HUES48 (cell line): ENCODE results near the gene ASPG.

Experiments used
- H3K27ac ChIP-seq: one replicate; pipeline ENCODE4 v1.7.0; 2013; ENCODE audit warnings: low read depth, low read length, inconsistent platforms
- H3K27me3 ChIP-seq: 2 replicates; pipeline ENCODE4 v1.6.1; 2013; ENCODE audit warnings: mild to moderate bottlenecking, low read length; ENCODE audit not compliant: control insufficient read depth, insufficient read depth
- H3K36me3 ChIP-seq: 2 replicates; pipeline ENCODE4 v1.6.1; 2013; ENCODE audit warnings: low read length; ENCODE audit not compliant: control insufficient read depth, insufficient read depth
- H3K4me1 ChIP-seq: 2 replicates; pipeline ENCODE4 v1.6.1; 2013; ENCODE audit warnings: mild to moderate bottlenecking, low read length; ENCODE audit not compliant: control insufficient read depth, insufficient read depth
- H3K4me3 ChIP-seq: 2 replicates; pipeline ENCODE4 v1.5.1; 2013; ENCODE audit warnings: mild to moderate bottlenecking, low read depth, low read length
- H3K9ac ChIP-seq: 2 replicates; pipeline ENCODE4 v1.6.1; 2013; ENCODE audit warnings: mild to moderate bottlenecking, low read depth, low read length, moderate library complexity
- H3K9me3 ChIP-seq: 2 replicates; pipeline ENCODE4 v1.6.1; 2013; ENCODE audit warnings: low read length; ENCODE audit not compliant: control insufficient read depth, insufficient read depth

ASPG gene

GRCh38 chr14:104114421-104115130 is 29.1 kb downstream of the ASPG start:
- H3K36me3 ChIP-seq, result no peaks in the 10 kb centered on the region
- H3K27ac ChIP-seq, result no peak overlapping the region
- H3K9ac ChIP-seq, result no peak overlapping the region
- H3K4me1 ChIP-seq, result no peaks in the 10 kb centered on the region
- H3K27me3 ChIP-seq, result peaks cover 39% of the 10 kb centered on the region
- no peaks in the 10 kb centered on the region for H3K9me3 ChIP-seq
- no peak overlapping the region for H3K4me3 ChIP-seq

DNA sequence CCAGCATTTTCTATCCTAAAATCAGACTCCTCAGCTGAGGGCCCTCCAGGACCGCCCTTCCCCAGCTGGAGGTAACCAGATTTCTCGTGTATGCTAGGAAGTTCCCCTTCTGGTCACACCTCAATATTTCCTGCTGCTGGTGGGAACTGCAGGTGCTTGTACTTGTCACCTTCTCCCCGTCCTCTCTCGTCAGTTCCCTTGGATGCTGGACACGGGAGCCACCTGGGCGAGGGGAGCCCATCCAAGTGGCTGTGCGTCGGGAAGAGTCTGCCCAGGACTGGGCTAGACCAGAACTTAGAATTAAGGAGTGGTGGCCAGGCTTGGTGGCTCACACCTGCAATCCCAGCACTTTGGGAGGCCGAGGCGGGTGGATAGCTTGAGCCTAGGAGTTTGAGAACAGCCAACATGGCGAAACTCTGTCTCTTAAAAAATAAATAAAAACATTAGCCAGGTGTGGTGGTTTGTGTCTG is 29.7 kb downstream of the ASPG start:
- Histone ChIP-seq H3K9me3 (no peaks in the 10 kb centered on the region), H3K36me3 (no peaks in the 10 kb centered on the region), H3K4me1 (no peaks in the 10 kb centered on the region), H3K4me3 (no peak overlapping the region), H3K27ac (no peak overlapping the region), H3K9ac (no peak overlapping the region), H3K27me3 (peaks cover 39% of the 10 kb centered on the region)

- H3K9me3 ChIP-seq, result no peaks in the 10 kb centered on the region
- peaks cover 39% of the 10 kb centered on the region for H3K27me3 ChIP-seq
- H3K4me3 ChIP-seq, result no peak overlapping the region
- H3K9ac ChIP-seq, result no peak overlapping the region
- no peaks in the 10 kb centered on the region for H3K36me3 ChIP-seq
- no peaks in the 10 kb centered on the region for H3K4me1 ChIP-seq
- no peak overlapping the region for H3K27ac ChIP-seq
These were observed 30.3 kb downstream of the ASPG start for GRCh38 chr14:104115691-104116287.

- Histone ChIP-seq H3K27ac (no peak overlapping the region), H3K36me3 (no peaks in the 10 kb centered on the region), H3K4me1 (no peaks in the 10 kb centered on the region), H3K9ac (no peak overlapping the region), H3K9me3 (no peaks in the 10 kb centered on the region), H3K4me3 (peak overlapping the region; percentile 49; the same call in 1 of the 2 replicates), H3K27me3 (peaks cover 39% of the 10 kb centered on the region)
These were observed 30.8 kb downstream of the ASPG start for GRCh38 chr14:104116288-104116755.

DNA sequence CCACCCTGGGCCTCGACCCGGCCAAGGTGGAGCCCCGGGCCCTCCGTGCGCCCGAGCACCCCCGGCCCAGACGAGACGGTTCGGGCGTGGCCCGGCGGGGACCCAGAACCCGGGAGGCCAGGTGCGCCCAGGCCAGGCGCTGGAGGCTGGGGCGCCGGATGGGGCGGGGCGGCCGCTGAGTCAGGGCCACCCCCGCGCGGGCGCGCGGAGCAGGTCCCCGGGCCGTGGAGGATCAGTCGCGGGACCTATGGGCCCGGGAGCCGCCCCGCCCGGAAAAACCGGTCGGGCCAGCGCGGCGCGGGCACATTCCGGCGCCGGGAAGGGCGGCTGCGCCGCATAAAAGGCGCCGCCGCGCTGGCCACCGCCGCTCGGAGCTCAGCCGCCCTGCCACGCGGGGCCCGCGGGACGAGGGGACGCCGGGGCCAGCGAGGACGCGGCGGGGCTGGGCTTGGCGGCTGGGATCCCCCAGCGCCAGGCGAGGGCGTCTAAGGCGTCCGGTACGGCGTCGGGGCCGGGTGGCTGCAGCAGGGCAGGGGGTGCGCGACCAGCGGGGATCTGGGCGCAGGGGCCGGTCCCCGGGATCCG is 31.3 kb downstream of the ASPG start:
- Histone ChIP-seq H3K4me1 (no peaks in the 10 kb centered on the region), H3K4me3 (peak overlapping the region; percentile 49)

GRCh38 chr14:104117341-104118005 is 32.0 kb downstream of the ASPG start:
- Histone ChIP-seq H3K4me1 (no peaks in the 10 kb centered on the region; the same call in 1 of the 2 replicates), H3K27me3 (peaks cover 39% of the 10 kb centered on the region), H3K4me3 (peak overlapping the region; percentile 49), H3K36me3 (no peaks in the 10 kb centered on the region), H3K9ac (0 out of 2 replicates have a peak overlapping the region, but pooled peaks have one; percentile 3), H3K9me3 (no peaks in the 10 kb centered on the region), H3K27ac (no peak overlapping the region)

More for the DNA sequence above, 31.3 kb downstream of the ASPG start:
- Histone ChIP-seq H3K36me3 (no peaks in the 10 kb centered on the region), H3K9me3 (no peaks in the 10 kb centered on the region), H3K27ac (no peak overlapping the region), H3K27me3 (peaks cover 39% of the 10 kb centered on the region), H3K9ac (0 out of 2 replicates have a peak overlapping the region, but pooled peaks have one; percentile 3)

GRCh38 chr14:104118006-104118844 is 32.7 kb downstream of the ASPG start:
- Histone ChIP-seq H3K36me3 (no peaks in the 10 kb centered on the region), H3K4me3 (peak overlapping the region; percentile 49; the same call in 1 of the 2 replicates), H3K27me3 (peaks cover 39% of the 10 kb centered on the region)

DNA sequence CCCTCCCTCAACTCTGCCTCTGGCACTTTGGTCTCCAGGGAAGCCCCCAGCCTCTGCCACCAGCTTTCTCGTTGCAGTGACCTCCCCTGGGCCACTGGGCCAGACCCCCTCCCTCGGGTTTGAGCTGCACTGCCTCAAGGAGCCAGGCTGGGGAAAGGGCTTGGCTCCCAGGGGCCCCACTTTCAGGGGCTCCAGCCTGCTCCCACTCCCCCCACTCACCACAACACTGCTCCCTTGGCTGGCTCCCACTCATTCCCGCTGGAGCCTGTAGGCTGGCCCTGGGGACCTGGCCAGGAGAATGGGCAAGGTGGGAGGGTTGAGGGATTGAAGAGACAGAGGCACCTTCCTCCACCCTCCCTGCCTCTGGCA is 33.6 kb downstream of the ASPG start:
- peaks cover 39% of the 10 kb centered on the region for H3K27me3 ChIP-seq
- H3K27ac ChIP-seq, result no peak overlapping the region
- 0 out of 2 replicates have a peak, but pooled peaks cover 2% of the 10 kb centered on the region for H3K9me3 ChIP-seq
- no peaks in the 10 kb centered on the region for H3K36me3 ChIP-seq
- H3K4me3 ChIP-seq, result no peak overlapping the region
- H3K9ac ChIP-seq, result no peak overlapping the region
- no peaks in the 10 kb centered on the region; the same call in 1 of the 2 replicates for H3K4me1 ChIP-seq

More at GRCh38 chr14:104118006-104118844, 32.7 kb downstream of the ASPG start:
- Histone ChIP-seq H3K4me1 (no peaks in the 10 kb centered on the region; the same call in 1 of the 2 replicates), H3K9me3 (no peaks in the 10 kb centered on the region), H3K9ac (no peak overlapping the region), H3K27ac (no peak overlapping the region)

DNA sequence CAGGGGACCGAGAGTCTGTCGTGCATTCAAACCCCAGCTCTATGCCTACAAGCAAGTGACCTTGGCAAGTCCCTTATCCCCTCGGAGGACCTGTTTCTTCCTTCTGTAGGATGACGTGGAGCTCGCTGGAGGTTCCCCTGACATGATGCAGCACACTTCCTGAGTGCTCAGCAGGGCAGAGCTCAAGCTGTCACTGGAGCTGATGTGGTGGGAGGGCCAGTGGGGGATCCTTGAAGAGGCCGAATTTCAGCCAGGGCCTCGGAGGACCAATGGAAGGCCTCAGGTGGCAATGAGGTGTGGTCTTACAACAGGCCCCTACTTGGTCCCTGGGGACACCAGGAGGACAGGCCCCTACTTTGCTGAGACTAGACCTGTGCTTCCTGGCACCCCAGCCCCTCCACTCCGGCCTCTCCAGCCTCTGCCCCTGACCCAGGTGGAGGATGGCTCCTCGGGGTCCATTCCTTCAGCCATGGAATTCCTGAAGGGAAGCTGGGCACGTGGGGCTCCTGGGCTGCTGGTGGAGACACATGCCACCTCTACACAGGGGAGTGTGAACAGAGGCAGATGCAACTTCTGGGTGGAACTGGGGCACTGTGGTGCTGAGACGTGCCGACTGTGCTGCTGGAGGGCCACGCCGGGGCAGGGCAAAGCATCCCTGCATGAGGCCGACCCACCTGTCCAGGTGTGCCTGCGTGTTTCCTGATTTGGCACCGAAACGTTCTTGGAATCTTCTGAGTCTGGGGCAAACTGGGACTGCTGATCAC is 34.2 kb downstream of the ASPG start:
- H3K27ac ChIP-seq, result no peak overlapping the region
- H3K9me3 ChIP-seq, result peaks cover 3% of the 10 kb centered on the region; the same call in 1 of the 2 replicates
- no peaks in the 10 kb centered on the region; the same call in 1 of the 2 replicates for H3K4me1 ChIP-seq
- H3K36me3 ChIP-seq, result no peaks in the 10 kb centered on the region
- H3K9ac ChIP-seq, result no peak overlapping the region
- H3K4me3 ChIP-seq, result no peak overlapping the region
- peaks cover 39% of the 10 kb centered on the region for H3K27me3 ChIP-seq
